CD4-positive, alpha-beta T cell (primary cell): ENCODE measurements around the gene FBXL17. TPM values are rescaled to one million over a fixed set of nuclear protein-coding genes. Genes with fewer than 3 reads are reported as not detected.

Experiments used
- ATAC-seq: fragments of 200-7000 bp; cut with Tn5 transposase; one replicate; pipeline ENCODE4 v1.10.0; 2022; ENCODE audit warnings: mild to moderate bottlenecking; ENCODE audit not compliant: poor library complexity
- CTCF ChIA-PET: fragments of 350-600 bp; sonication (Branson Sonifier 250); formaldehyde crosslinking; loops from one replicate; lab custom pipeline; 2021; ENCODE audit warnings: antibody characterized with exemption, inconsistent platforms; lab: Charles Lee
- POLR2A ChIA-PET: fragments of 350-600 bp; sonication (Branson Sonifier 250); formaldehyde crosslinking; loops from one replicate; lab custom pipeline; 2021; ENCODE audit warnings: antibody characterized with exemption, inconsistent platforms; lab: Charles Lee
- DNase-seq, 14 experiments: peaks; one replicate each; pipeline ENCODE4 v3.0.0-alpha.2; 2013 to 2020; ENCODE audit warnings: mixed read lengths in 2 of 14
- H3K27ac ChIP-seq, 2 donors: one replicate each; pipeline versions ENCODE4 v1.5.1 to v1.7.0; 2013; ENCODE audit warnings: low read length in 2 of 2, low read depth in 1 of 2, mild to moderate bottlenecking in 1 of 2
- H3K27me3 ChIP-seq, 2 experiments: 1 replicate in 1 of 2; 2 replicates in 1 of 2; pipeline versions ENCODE4 v1.6.1 to v1.7.0; 2013; ENCODE audit warnings: low read length in 2 of 2, control low read depth in 1 of 2, mild to moderate bottlenecking in 1 of 2, moderate library complexity in 1 of 2; ENCODE audit not compliant: insufficient read depth in 2 of 2, control insufficient read depth in 1 of 2
- H3K36me3 ChIP-seq: one replicate; pipeline ENCODE4 v1.6.1; 2013; ENCODE audit warnings: low read length, control low read depth; ENCODE audit not compliant: insufficient read depth
- H3K4me1 ChIP-seq: one replicate; pipeline ENCODE4 v1.6.1; 2013; ENCODE audit warnings: low read length, control low read depth; ENCODE audit not compliant: insufficient read depth
- H3K4me3 ChIP-seq: one replicate; pipeline ENCODE4 v1.5.1; 2013; ENCODE audit warnings: mild to moderate bottlenecking, low read length, moderate library complexity
- H3K9me3 ChIP-seq, 2 experiments: 1 replicate in 1 of 2; 2 replicates in 1 of 2; pipeline versions ENCODE4 v1.6.1 to v1.7.0; 2013; ENCODE audit warnings: low read length in 2 of 2, mild to moderate bottlenecking in 2 of 2, control low read depth in 1 of 2, moderate library complexity in 1 of 2; ENCODE audit not compliant: control insufficient read depth in 1 of 2, insufficient read depth in 1 of 2
- H3K27ac Mint-ChIP-seq: one replicate; pipeline ENCODE4 v1.8.0; 2020; ENCODE audit warnings: mixed read lengths
- H3K27me3 Mint-ChIP-seq: one replicate; pipeline ENCODE4 v1.8.0; 2021; ENCODE audit warnings: mixed read lengths
- H3K36me3 Mint-ChIP-seq: one replicate; pipeline ENCODE4 v1.8.0; 2021; ENCODE audit warnings: low read depth, mixed read lengths
- H3K4me1 Mint-ChIP-seq: one replicate; pipeline ENCODE4 v1.8.0; 2021; ENCODE audit warnings: low read depth, mixed read lengths
- H3K4me3 Mint-ChIP-seq: one replicate; pipeline ENCODE4 v1.8.0; 2020; ENCODE audit warnings: mild to moderate bottlenecking, mixed read lengths
- H3K9me3 Mint-ChIP-seq: one replicate; pipeline ENCODE4 v1.8.0; 2020; ENCODE audit warnings: mixed read lengths
- intact Hi-C, 2 experiments: fragments of 100-400 bp; cut with DNase I in 1 of 2; cut with micrococcal nuclease in 1 of 2; formaldehyde crosslinking; loops; one replicate each; pipeline versions ENCODE4 v1.15.1 to v1.9.0; 2023 to 2025; cut with DNase I, micrococcal nuclease
- total RNA-seq, 174 experiments: library from RNA in 2 of 174; stranded (reverse) in 2 of 174; gene quantifications; one replicate each; pipeline ENCODE4 v1.2.3 and lab custom pipeline; 2021 to 2026
- TF ChIP-seq, protein P1 (sequence below): fragments of 200-600 bp; IDR thresholded peaks from one replicate; pipeline ENCODE4 v1.8.0; 2022; ENCODE audit warnings: antibody characterized with exemption, mild to moderate bottlenecking

FBXL17 gene
- total RNA-seq, 2 experiments from 2014 or later = 17.9 to 21.1 TPM

DNA sequence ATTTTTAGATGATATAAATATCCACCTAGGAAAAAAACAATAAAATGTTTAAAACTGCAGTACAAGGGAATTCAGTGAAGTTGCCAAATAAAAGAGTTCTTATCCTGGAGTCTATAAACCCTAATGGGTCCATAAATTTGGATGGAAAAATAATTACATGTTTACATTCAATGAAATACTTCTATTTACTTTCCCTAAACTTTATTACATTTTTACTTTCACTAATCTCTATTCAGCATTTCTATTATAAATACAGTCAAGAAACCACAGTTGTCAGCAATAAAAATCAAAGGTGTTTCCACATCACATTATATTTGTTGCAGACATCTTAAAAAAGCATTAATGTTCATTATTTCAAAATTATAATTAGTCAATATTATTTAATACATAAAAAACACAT, 118.6 kb downstream of the FBXL17 start:
- H3K9me3 ChIP-seq = no peaks in the 10 kb centered on the region
- H3K27me3 ChIP-seq = no peaks in the 10 kb centered on the region
- intact Hi-C loops = no loop called here
- TF ChIP-seq, protein P1, sequence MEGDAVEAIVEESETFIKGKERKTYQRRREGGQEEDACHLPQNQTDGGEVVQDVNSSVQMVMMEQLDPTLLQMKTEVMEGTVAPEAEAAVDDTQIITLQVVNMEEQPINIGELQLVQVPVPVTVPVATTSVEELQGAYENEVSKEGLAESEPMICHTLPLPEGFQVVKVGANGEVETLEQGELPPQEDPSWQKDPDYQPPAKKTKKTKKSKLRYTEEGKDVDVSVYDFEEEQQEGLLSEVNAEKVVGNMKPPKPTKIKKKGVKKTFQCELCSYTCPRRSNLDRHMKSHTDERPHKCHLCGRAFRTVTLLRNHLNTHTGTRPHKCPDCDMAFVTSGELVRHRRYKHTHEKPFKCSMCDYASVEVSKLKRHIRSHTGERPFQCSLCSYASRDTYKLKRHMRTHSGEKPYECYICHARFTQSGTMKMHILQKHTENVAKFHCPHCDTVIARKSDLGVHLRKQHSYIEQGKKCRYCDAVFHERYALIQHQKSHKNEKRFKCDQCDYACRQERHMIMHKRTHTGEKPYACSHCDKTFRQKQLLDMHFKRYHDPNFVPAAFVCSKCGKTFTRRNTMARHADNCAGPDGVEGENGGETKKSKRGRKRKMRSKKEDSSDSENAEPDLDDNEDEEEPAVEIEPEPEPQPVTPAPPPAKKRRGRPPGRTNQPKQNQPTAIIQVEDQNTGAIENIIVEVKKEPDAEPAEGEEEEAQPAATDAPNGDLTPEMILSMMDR = no peak
- Mint-ChIP-seq H3K36me3 (no peaks in the 10 kb centered on the region), H3K9me3 (no peaks in the 10 kb centered on the region), H3K27me3 (no peaks in the 10 kb centered on the region), H3K4me3 (no peak overlapping the region), H3K4me1 (peaks cover 26% of the 10 kb centered on the region), H3K27ac (no peak overlapping the region)
- CTCF ChIA-PET = interaction anchor here (0.7 kb wide), 1 partner anchor 1437 kb away, joined by 3 read pairs; no protein-coding TSS in a partner anchor
- no peaks in the 10 kb centered on the region for H3K4me1 ChIP-seq
- DNase-seq = no peak
- no peak overlapping the region for H3K4me3 ChIP-seq
- H3K36me3 ChIP-seq = no peaks in the 10 kb centered on the region
- POLR2A ChIA-PET = no interaction called here
- no peak for ATAC-seq
- no peak overlapping the region for H3K27ac ChIP-seq

DNA sequence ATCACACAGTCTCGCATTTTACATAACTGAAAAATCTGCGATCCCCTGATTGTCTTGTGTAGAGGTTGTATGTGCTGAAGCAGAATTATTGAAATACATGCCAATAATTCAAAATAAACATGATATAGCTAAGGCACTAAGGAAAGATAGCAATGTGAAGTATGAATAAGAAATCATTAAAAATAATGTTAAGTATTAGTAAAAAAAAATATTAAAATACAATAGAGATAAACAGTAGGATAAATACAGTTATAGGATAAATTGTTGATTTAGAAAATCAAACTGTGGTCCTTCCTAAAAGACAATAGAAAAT, 121.1 kb downstream of the FBXL17 start:
- no peaks in the 10 kb centered on the region for H3K36me3 Mint-ChIP-seq
- Histone ChIP-seq H3K36me3 (no peaks in the 10 kb centered on the region), H3K4me1 (no peaks in the 10 kb centered on the region), H3K27ac (no peak overlapping the region), H3K4me3 (no peak overlapping the region), H3K27me3 (no peaks in the 10 kb centered on the region), H3K9me3 (no peaks in the 10 kb centered on the region)
- no peak for DNase-seq
- CTCF ChIA-PET = interaction anchor here (0.9 to 1.4 kb wide), 8 partner anchors 10 to 421 kb away, joined by 3 to 8 read pairs (median 4); no protein-coding TSS in a partner anchor
- no peak overlapping the region for H3K4me3 Mint-ChIP-seq
- intact Hi-C loops = loop anchor here (1.0 to 2.0 kb wide), 2 partner anchors 84 kb away; no protein-coding TSS in a partner anchor
- H3K4me1 Mint-ChIP-seq = peaks cover 25% of the 10 kb centered on the region
- POLR2A ChIA-PET = interaction anchor here (0.6 to 1.9 kb wide), 2 partner anchors 85 to 876 kb away, joined by 3 to 5 read pairs; no protein-coding TSS in a partner anchor
- TF ChIP-seq, protein P1 = peak; percentile 59
- no peak for ATAC-seq
- no peaks in the 10 kb centered on the region for H3K9me3 Mint-ChIP-seq
- no peaks in the 10 kb centered on the region for H3K27me3 Mint-ChIP-seq
- H3K27ac Mint-ChIP-seq = no peak overlapping the region

DNA sequence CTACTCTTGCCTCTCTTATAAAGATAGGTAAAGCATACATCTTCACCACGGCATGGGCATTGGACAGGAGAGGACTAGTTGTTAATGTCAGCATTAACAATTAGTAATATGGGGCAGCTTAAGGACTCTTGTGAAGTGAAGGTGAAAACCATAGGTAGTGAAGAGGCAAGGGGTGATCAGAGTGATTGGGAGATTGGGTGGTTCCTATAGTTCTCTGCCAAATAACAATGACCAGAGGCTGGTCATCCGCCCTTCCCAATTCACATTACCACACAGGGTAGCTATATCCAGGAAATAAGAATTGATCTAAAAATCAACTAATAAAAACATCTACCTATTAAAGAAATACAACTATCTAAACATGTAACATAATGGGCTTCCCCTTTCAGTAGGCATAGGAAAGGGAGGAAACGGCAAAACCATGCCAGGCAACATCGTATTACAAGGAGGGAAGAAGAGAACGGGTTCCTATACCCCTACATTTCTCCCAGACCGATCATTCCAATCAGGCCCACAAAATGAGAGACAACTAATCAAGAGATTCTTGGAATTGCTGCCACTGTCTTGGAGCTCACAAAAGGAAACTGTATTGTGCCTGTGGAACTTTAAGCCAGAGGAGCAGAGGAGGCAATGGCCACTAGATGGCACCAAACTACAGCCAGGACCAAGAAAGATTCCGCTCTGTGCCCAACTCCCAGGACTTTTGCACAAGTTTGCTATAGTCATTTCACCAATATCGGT, 121.6 kb downstream of the FBXL17 start:
- intact Hi-C loops = loop anchor here (1.0 to 2.0 kb wide), 2 partner anchors 85 kb away; no protein-coding TSS in a partner anchor
- no peaks in the 10 kb centered on the region for H3K27me3 ChIP-seq
- ATAC-seq = peak; percentile 77
- Mint-ChIP-seq H3K4me3 (no peak overlapping the region), H3K27ac (no peak overlapping the region), H3K4me1 (peaks cover 20% of the 10 kb centered on the region), H3K27me3 (no peaks in the 10 kb centered on the region), H3K36me3 (no peaks in the 10 kb centered on the region), H3K9me3 (no peaks in the 10 kb centered on the region)
- H3K36me3 ChIP-seq = no peaks in the 10 kb centered on the region
- H3K4me3 ChIP-seq = no peak overlapping the region
- H3K27ac ChIP-seq = no peak overlapping the region
- ChIA-PET CTCF (interaction anchor here (0.6 to 1.4 kb wide), 9 partner anchors 10 to 421 kb away, joined by 3 to 8 read pairs (median 3); no protein-coding TSS in a partner anchor), POLR2A (interaction anchor here (0.6 to 1.9 kb wide), 2 partner anchors 85 to 876 kb away, joined by 3 to 5 read pairs; no protein-coding TSS in a partner anchor)
- H3K9me3 ChIP-seq = no peaks in the 10 kb centered on the region
- no peaks in the 10 kb centered on the region for H3K4me1 ChIP-seq
- TF ChIP-seq, protein P1 = peak; percentile 97
- peak; percentile 43 to 82 (median 50) for DNase-seq
